Measurements from ENCODE around the gene C9orf78.

Gene C9orf78

DNA sequence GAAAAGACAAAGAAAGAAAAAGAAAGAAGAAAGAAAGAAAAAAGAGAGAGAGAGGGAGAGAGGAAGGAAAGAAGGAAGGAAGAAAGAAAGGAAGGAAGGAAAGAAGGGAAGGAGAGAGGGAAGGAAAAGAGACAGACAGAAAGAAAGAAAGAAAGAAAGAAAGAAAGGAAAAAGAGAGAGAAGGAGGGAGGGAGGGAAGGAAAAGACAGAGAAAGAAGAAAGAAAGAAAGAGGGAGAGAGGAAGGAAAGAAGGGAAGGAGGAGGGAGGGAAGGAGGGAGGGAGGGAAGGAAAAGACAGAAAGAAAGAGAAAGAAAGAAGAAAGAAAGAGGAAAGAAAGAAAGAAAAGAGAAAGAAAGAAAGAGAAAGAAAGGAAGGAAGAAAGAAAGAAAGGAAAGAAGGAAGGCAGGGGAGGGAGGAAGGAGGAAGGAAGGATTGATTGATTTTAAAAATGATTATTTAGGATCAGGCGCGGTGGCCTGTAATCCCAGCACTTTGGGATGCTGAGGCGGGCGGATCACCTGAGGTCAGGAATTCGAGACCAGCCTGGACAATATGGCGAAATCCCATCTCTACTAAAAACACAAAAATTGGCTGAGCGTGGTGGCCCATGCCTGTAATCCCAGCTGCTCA lies 55.4 kb downstream of the C9orf78 start:
- DNase-seq (ENCODE audit: insufficient read length, low spot score): no peak
- no peak for FAIRE-seq

DNA sequence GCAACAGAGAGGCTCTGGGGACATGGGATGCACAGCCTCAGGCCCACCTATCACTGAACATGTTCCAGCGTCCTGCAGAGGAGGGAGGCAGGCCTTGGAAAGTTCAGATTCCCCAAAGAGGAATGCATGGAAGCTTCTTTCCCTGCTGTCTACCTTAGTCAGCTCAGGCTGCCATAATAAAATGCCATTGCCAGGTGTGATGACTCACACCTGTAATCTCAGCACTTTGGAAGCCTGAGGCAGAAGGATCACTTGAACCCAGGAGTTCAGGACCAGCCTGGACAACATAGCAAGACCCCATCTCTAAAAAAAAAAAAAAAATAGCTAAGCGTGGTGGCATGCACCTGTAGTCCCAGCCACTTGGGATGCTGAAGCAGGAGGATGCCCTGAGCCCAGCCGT lies 56.6 kb downstream of the C9orf78 start:
- no peak for FAIRE-seq

DNA sequence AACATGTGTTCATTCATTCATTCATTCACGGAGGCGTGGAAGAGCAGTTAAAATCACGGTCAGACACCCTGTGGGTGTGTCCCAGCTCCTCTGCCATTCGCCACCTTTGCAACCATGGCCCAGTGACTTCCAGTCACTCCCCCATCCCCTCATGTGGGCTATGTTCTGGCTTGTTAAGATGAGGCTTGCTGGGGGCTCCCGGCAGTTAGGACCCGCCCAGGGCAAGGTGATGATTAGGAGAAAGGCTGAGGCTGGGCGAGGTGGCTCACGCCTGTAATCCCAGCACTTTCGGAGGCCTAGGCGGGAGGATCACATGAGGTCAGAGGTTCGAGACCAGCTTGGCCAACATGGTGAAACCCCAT lies 57.3 kb downstream of the C9orf78 start:
- DNase-seq (ENCODE audit: insufficient read length, low spot score): no peak
- no peak for FAIRE-seq

More for the DNA sequence above, 56.6 kb downstream of the C9orf78 start:
- no peak for DNase-seq (ENCODE audit: insufficient read length, low spot score)
